Activated naive CD4-positive, alpha-beta T cell treated with anti-CD3 and anti-CD28 coated beads, Interleukin-2, amount 50 U/mL, for 16 hours (primary cell): Measurements from ENCODE around the gene SLC22A23.

Source experiments
- DNase-seq: peaks from one replicate; pipeline ENCODE4 v3.0.0-alpha.2; 2020

Gene SLC22A23

GRCh38 chr6:3350252-3350796 lies 106.5 kb downstream of the SLC22A23 start:
- no peak for DNase-seq

GRCh38 chr6:3349388-3350251 lies 107.2 kb downstream of the SLC22A23 start:
- DNase-seq, result no peak

GRCh38 chr6:3348821-3349220 lies 108.0 kb downstream of the SLC22A23 start:
- DNase-seq, result no peak

- DNase-seq, result no peak
Observed at GRCh38 chr6:3347826-3348225, 109.0 kb downstream of the SLC22A23 start.

GRCh38 chr6:3347247-3347646 lies 109.6 kb downstream of the SLC22A23 start:
- no peak for DNase-seq

- no peak for DNase-seq
Observed at GRCh38 chr6:3346476-3346875, 110.4 kb downstream of the SLC22A23 start.

- DNase-seq, result no peak
Observed at GRCh38 chr6:3345836-3346235, 111.0 kb downstream of the SLC22A23 start.

- DNase-seq, result no peak
Observed at GRCh38 chr6:3343089-3343883, 113.6 kb downstream of the SLC22A23 start.

GRCh38 chr6:3341467-3341866 lies 115.4 kb downstream of the SLC22A23 start:
- no peak for DNase-seq

GRCh38 chr6:3340894-3341293 lies 116.0 kb downstream of the SLC22A23 start:
- DNase-seq, result no peak

- no peak for DNase-seq
Observed at GRCh38 chr6:3340358-3340802, 116.5 kb downstream of the SLC22A23 start.

- no peak for DNase-seq
Observed at GRCh38 chr6:3339811-3340210, 117.0 kb downstream of the SLC22A23 start.

- no peak for DNase-seq
Observed at GRCh38 chr6:3337521-3338350, 119.1 kb downstream of the SLC22A23 start.

GRCh38 chr6:3336859-3337515 lies 119.9 kb downstream of the SLC22A23 start:
- no peak for DNase-seq

- no peak for DNase-seq
Observed at GRCh38 chr6:3336066-3336786, 120.6 kb downstream of the SLC22A23 start.

GRCh38 chr6:3335169-3335568 lies 121.7 kb downstream of the SLC22A23 start:
- no peak for DNase-seq

- no peak for DNase-seq
Observed at GRCh38 chr6:3334555-3334954, 122.3 kb downstream of the SLC22A23 start.

- DNase-seq, result no peak
Observed at GRCh38 chr6:3333263-3333662, 123.6 kb downstream of the SLC22A23 start.

GRCh38 chr6:3331971-3332370 lies 124.9 kb downstream of the SLC22A23 start:
- no peak for DNase-seq

- no peak for DNase-seq
Observed at GRCh38 chr6:3331494-3331893, 125.4 kb downstream of the SLC22A23 start.

GRCh38 chr6:3330199-3330598 lies 126.7 kb downstream of the SLC22A23 start:
- DNase-seq, result no peak
